IMR-90 (cell line): ENCODE data around the gene RFTN1.

Source experiments
- CEBPB ChIP-seq: IDR thresholded peaks from 2 replicates; pipeline ENCODE4 v1.6.1; 2012; ENCODE audit warnings: low read depth, low read length, improper control_type of control experiment
- CTCF ChIP-seq: conservative IDR thresholded peaks from 2 replicates; pipeline ENCODE4 v1.5.1; 2012; ENCODE audit warnings: mild to moderate bottlenecking, low read depth, low read length, improper control_type of control experiment
- FOS ChIP-seq: fragments of 150-350 bp; IDR thresholded peaks from 2 replicates; pipeline ENCODE4 v1.6.1; 2016; ENCODE audit warnings: low read depth, low read length
- MAZ ChIP-seq: IDR thresholded peaks from 2 replicates; pipeline ENCODE4 v1.6.1; 2012; ENCODE audit warnings: low read depth, mild to moderate bottlenecking, low read length, improper control_type of control experiment, moderate library complexity, borderline replicate concordance
- USF2 ChIP-seq: fragments of 150-350 bp; IDR thresholded peaks from 2 replicates; pipeline ENCODE4 v1.6.1; 2017; ENCODE audit warnings: mild to moderate bottlenecking, antibody characterized with exemption, low read length, low read depth

- TF ChIP-seq FOS = no peak
- no peak for TF ChIP-seq CEBPB
- no peak for TF ChIP-seq CTCF
- TF ChIP-seq USF2 = no peak
- TF ChIP-seq MAZ = no peak
These were observed 911 bp downstream of the RFTN1 start for GRCh38 chr3:16512435-16513140.
